NT2/D1 (cell line): ENCODE results near the gene ARHGAP22.

Source experiments
- SUZ12 ChIP-seq: IDR thresholded peaks from 2 replicates; pipeline ENCODE4 v1.6.1; 2011; ENCODE audit not compliant: insufficient read length, insufficient read depth; ENCODE audit errors: extremely low read depth
- YY1 ChIP-seq: IDR thresholded peaks from 2 replicates; pipeline ENCODE4 v1.6.1; 2011; ENCODE audit not compliant: insufficient read length, insufficient read depth
- ZNF274 ChIP-seq: IDR thresholded peaks from 2 replicates; pipeline ENCODE4 v1.6.1; 2011; ENCODE audit warnings: mild to moderate bottlenecking, low read depth, low read length

- TF ChIP-seq SUZ12 = no peak
- TF ChIP-seq YY1 = no peak
- no peak for TF ChIP-seq ZNF274
These were observed 117.6 kb downstream of the ARHGAP22 start for GRCh38 chr10:48487244-48487643.
